ENCODE measurements around the gene ALOX12B.
"Not testable (repeated sequence)": the region's sequence is repeated elsewhere in the genome, so short reads cannot be mapped to it uniquely, and the experiment has no call there.

ALOX12B gene

DNA sequence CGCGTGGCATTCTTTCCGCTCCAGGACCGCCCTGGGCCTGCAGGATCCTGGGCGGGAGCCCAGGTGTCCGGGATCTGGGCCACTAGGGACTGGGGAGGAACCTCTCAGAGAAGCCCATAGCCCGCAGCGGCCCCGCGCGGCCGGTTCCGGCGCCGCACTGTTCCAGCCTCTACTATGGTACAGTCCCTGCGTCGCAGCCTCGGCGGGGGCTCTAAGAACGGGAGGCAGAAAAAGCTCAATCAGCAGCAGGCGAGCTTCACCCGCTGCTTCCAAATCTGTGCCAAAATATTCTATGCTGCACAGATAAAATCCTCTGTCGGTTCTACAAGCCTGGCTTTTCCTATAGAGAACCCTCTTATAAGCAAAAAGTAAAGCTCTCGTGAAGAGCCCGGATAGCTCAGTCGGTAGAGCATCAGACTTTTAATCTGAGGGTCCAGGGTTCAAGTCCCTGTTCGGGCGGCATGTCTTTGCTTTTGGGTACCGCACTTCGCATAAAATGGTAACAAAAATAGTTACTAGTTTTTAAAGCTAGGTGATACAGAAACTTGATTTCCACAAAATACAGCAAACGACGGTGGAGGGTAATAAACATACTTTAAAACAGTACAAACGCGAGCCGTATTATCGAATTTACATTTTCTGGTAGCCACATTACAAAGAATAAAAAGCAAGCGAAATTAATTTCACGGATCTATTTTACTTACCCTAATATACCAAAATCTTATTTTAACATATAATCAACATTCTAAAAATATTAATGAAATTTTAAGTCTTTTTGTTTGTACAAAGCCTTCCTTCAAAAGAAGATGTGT lies 31.5 kb upstream of the ALOX12B start:
- peak; percentile 83 for DNase-seq (ENCODE audit: low read depth in 2 of 2)

DNA sequence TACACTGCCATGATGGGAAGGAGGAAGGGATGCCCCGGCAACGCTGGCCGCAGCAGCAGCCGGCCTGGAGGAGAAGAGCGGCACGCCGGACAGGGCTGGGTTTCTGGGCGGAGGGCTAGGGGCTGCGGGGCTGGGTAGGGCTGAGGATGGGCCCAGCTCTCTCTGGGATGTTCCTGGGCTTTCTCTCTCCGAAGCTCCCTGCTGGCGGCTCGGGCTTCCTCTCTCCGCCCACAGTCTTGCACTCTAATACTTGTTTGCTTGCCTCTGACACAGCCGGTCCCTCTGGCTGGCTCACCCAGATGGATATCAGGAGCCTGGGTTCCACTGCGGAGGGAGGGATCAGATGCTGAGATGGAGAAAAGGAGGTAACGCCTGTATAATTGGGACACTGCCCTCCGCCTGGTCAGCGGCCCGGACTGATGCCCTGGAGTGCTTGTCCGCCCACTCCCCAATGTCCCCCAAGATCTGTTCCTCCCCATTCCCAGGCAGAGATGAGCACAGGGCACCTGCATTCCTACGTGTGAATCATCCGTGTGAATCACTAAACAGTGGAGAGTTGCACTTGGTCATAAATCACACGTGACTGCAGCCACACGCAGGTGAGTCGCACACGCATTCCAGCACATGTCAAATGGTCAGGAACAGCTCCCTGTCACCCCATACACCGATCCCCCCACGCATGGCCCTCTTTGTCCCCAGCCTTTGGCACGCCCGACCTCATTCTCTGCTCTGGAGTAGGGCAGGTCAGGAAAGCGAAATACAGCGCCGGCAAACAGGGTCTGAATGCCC lies 30.7 kb upstream of the ALOX12B start, which contains the start of gene ALOXE3:
Gene ALOXE3 (minus strand): TSS at position 535 of the 789 bp plus-strand sequence. CDS start 524 bp downstream, at position 11.
- DNase-seq (ENCODE audit: low read depth in 2 of 2) = no peak

DNA sequence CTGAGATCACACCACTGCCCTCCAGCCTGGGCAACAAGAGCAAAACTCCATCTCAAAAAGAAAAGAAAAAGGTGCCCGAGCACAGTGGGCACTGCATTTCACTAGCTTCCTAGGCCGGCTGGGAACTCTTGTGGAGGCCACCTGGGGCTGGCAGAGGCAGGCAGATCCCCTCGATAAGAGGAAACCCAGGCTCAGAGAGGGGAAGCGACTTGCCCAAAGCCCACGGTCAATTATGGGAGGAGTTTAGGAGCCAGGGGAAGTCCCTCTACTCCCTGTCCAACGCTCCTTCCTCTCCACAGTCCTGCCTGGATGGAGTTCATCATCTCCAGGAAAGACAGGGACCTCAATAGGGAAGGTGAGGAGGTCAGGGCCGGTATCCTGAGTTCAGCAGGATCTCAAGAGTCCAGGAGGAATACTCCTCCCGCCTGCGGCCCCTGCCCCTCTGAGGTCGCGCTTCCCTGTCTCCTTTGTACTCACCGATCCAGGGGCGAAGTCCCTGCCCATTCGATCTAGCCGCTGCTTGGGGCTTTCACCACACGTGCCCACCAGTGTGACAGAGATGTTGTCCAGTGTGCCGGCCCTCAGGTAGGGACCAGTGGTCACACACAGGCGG lies 30.0 kb upstream of the ALOX12B start:
- DNase-seq (ENCODE audit: low read depth in 2 of 2) = no peak

DNA sequence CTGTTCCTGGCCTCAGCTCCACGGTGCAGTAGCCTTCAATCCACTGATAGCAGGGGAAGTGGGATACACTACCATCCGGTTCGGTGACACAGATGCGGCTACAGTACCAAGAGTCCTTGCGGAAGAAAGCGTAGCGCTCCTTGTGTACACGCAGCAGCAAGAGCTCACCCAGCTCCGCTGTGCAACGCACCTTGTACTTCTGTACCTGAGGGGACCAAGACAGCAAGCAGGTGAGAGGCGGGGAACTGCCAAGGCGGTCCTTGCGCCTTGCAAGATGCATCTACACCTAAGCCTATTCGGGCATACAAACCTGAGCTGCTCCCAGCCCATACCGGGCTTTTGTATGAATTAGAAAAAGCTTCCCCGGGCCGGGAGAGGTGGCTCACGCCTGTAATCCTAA lies 29.3 kb upstream of the ALOX12B start:
- DNase-seq (ENCODE audit: low read depth in 2 of 2) = no peak

DNA sequence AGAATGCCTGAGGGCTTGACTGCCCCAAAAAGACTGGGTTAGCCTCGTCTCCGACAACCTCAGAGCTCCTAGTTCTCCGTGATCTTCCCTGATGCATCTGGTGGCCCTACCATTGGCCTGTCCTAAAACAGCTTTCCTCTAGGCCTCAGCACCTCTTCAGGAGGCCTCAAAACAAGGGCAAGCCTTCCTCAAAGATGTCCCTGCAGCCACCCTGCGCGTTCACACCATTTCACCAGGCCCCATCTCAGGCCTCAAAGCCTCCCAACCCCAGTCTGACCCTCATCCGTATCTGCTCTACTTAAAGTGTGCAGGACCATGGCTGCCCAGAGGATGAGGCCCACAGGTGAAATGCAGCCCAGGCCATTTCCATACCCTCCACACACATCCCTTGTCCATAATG lies 23.4 kb upstream of the ALOX12B start:
- DNase-seq (ENCODE audit: low read depth in 2 of 2) = no peak

DNA sequence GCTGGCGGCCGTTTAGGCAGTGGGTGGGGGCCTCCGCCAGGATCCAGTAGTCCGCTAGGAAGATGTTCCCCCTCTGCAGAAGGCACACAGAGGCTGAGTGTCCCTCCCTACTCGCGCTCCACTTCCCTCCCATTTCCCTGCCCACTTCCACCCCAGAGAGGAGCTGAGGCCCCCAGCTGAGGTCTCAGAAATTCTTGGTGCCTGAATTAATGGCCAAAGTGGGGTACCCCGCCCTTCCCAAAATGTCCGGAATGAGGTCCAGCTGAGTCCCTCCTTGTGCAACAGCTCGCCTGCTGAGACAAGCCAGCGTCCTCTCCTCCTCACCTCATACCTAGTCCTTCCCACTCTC lies 22.9 kb upstream of the ALOX12B start:
- DNase-seq (ENCODE audit: low read depth in 2 of 2) = no peak

DNA sequence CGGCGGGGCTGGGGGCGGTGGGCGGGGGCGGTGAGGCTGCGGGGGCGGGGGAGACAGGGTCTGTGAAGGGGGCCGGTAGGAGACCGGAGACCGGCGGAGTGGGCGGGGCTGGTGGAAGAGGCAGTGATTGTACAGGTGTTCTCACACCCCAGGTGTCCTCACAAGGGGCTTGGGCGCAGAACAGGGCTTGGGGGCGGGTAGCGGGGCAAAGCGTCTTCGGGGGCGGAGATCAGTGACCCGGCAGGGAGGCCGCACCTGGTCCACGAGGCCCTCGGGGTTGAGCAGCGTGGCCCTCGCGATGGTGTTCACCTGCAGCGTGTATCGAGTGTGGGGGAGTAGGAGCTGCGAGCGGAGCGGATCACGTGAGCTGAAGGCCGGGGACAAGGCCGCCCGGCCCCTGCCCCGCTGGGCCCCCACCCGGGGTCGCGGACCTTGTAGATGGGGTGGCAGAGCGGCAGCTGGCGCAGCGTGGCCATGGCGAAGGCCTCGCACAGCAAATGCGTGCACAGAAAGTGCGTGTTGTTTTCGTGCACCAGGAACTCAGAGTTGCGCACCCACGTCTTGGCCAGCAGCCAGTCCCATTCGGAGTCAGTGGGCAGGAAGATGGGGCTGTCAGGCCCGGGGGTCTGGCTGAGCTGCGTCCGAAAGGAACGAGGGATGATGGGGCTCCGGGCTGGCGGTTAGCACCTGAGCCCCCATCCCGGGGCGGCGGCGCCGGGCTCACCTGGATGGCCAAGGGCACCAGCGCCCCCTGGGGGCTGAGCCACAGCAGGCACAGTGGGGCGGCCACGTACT lies 22.3 kb upstream of the ALOX12B start:
- peak; percentile 75 to 81 for DNase-seq (ENCODE audit: low read depth in 2 of 2)

DNA sequence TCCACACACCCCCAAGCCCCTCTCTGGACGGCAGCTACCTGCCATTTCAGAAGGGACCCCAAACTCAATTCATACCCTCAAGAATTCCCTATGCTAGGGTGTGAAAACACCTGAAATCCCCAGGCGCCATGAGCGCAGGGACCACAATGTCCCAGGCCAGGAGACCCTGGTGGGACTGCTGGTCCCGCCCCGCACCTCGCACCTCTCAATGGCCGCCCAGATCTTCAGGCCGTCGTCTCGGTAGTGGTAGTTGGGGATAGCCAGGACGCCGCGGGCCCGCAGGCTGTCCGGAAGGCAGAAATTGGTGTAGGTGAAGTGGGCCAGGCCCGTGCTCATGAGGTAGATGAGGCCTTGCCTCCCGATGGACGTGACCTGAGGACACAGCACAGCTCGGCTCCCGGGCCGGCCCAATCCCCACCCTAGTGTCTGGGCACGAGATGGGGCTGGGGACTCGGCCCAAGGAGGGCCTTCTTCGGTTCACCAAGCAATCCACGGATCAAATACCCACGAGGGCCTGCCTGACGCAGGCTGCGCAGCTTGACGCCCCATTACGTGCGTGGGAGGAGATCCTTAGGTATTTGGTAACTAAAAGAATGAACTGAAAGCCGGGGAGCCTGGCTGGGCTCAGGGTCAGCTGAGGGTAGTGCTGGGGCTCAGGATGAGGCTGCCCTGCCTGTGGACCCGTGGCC lies 21.6 kb upstream of the ALOX12B start:
- DNase-seq (ENCODE audit: low read depth in 2 of 2) = no peak

DNA sequence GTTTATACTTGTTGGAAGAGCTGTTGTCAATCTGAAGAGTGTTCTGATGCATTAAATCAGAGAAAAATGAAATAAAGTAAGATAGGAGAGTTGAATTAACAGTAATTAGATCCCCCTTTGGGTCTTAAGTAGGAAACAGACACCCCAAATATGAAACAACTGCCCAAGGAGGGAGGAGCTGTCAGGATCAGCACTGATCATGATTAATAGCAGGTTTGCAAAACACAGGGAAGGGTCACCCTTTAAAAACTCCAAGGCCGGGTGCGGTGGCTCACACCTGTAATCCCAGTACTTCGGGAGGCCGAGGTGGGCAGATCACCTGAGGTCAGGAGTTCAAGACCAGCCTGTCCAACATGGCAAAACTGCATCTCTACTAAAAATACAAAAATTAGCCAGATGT lies 19.5 kb upstream of the ALOX12B start:
- not testable (repeated sequence) for DNase-seq (ENCODE audit: low read depth in 2 of 2)

DNA sequence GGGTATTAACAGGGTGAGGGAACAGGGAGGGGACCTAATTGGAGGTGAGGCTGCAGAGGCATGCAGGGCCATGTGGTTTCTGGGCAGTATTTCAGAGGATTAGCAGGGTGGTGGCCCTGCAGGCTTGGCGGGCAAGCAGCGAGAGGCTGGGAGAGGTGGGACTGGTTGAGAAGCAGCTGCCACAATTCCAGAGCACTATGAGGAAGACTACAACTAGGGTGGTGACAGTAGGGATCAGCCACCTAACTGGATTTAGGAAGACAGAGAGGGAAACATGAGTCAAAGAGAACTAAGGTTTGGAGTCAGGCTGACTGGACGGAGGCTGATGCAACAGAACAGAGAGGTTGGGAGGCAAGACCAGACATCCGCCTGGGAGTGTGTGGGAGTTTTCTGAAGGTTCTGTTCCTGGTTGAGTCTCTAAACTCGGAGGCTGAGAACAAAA lies 18.5 kb upstream of the ALOX12B start:
- no peak for DNase-seq (ENCODE audit: low read depth in 2 of 2)

DNA sequence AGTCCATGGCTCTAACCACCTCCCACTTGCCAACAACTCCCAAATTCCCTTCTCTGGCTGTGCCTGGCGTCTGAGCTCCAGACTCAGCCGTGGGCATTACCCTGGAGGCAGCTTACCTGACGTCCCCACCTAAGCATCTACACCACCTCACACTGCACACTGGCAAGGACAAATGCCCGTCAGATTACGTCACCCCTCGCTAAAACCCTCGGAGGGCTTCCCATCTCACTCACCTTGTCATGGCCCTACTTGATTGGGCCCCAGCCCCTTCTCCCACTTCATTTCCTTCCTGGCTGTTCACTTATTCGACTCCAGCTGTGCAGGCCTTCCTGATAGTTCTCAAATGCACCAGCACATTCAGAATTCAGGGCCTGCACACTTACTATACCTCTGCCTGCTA lies 17.4 kb upstream of the ALOX12B start:
- no peak for DNase-seq (ENCODE audit: low read depth in 2 of 2)

DNA sequence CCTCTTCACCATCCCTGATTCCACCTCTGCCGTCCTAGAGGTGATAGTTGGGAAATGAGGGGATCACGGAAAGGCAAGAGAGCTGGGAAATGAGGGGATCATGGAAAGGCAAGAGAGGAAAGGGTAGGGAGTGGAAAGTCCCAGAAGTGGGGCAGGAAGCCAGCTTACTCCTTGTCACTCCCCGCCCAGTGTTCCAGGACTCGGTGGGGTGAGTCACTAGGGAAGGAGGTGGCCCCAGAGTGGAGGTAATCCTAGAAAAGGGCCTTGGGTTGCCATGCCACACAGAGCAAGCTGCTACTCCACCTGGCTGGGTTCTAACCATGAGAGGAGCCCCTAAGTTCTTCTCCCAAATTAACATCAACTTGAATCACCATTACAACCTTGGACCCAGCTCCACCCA lies 16.0 kb upstream of the ALOX12B start:
- no peak for DNase-seq (ENCODE audit: low read depth in 2 of 2)

DNA sequence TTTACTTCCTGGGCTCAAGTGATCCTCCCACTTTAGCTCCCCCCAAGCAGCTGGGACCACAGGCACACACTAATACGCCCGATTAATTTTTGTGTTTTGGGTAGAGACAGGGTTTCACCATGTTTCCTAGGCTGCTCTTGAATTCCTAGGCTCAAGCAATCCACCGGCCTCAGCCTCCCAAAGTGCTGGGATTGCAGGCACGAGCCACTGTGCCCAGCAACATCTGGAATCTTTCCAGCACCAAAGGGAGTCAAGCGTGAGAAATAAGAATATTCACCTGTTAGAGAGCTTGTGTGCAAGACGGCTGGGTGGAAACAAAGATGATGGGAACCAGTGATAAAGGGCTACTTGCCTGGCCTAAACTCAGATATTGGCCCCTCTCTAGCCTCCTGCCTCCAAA lies 14.2 kb upstream of the ALOX12B start:
- DNase-seq (ENCODE audit: low read depth in 2 of 2) = no peak

DNA sequence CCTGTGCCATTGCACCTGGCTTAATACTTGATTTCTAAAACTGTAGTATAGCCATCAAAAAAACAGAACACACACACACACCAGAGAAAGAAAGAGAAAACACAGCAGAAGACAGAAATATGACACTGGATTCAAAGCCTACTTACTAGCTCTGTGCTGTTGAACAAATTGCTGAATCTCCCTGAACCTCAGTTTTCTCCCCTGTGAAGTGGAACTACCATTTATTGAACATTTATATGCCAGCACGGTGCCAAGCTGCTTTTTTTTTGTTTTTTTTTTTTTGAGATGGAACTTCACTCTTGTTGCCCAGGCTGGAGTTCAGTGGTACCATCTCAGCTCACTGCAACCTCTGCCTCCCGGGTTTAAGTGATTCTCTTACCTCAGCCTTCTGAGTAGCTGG lies 13.2 kb upstream of the ALOX12B start:
- DNase-seq (ENCODE audit: low read depth in 2 of 2) = no peak

DNA sequence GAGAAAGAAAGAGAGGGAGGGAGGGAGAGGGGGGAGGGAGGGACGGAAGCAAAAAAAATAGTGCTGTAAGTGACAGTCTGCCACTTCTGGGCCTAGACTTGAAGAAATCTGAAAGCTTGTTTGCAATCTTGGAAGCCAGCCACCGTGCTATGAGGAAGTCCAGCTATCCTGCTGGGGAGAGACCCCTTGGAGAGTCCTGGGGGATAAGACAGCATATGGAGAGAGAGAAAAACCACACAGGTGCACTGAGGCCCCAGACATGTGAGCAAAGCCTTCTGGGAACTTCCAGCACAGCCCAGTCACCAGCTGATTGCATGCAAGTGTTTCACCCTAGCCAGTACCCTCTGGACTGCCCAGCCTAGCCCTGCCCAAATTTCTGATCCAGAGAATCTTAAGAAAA lies 12.6 kb upstream of the ALOX12B start:
- DNase-seq (ENCODE audit: low read depth in 2 of 2) = no peak

DNA sequence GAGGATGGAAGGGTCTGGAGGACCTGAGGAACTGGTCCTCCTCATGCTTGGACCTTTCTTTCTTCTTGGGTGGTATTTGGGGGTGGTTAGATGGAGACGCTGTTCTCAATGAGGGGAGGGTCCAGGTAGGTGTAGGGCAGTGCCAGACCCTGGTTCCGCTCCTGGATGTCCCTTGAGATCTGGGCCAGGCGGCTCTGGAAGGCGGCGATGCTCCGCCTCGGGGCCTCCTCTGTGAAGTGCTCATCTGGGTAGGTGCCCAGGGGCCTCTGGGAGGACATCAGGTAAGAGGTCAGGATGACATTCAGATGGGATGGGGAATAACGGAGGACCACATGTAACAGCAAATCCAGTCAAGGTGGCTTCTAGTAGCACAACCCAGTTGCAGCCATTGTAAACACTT lies 9.0 kb upstream of the ALOX12B start:
- no peak for DNase-seq (ENCODE audit: low read depth in 2 of 2)

DNA sequence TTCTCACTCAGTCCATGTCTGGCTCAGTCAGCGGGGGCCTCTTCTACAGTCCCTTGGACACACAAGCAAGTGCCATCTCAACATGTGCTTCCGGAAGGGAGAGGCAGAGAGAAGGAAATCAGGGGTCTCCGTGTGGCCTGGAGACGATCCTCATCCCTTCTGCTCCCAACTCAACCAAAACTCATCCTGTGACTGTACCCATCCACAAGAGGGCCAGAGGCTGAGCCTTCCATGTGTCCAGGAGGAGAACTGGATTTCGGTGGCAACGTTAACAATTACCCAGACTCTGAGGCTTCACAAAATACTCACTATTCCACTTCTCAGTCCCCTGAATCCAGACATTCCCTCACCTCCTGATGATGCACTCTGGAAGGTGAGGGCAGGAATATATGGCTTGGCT lies 7.8 kb upstream of the ALOX12B start:
- no peak for DNase-seq (ENCODE audit: low read depth in 2 of 2)

DNA sequence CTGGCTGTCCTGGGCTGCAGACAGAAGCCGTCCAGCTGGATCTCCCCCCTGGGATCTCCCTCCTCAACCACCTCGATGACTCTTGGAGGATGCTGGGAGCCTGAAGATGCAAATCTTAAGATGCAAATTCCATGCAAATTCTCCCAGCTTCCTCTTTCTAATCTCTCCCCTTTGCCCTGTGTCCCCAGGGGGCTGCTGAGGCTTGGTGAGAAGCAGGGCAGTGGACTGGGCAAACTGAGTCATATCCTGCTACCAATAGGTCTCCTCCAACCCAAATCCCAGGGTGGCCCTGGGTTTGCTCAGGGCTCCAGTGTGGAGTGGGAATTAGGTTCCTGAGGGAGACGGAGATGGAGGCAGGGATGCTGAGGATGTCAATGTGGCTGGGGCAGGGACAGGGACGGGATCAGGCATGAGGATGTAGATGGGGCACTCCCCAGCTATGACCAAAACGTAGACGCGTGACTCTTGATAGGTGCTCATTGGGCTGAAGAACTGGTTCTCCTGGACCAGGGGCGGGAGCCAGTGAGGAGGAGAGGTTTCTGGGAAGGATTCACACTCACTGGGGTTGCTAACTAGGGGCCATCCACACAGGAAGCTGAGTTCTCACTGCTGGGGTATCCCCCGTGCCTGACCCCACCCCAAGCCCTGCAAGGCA lies 3.6 kb upstream of the ALOX12B start:
- DNase-seq (ENCODE audit: low read depth in 2 of 2) = no peak

DNA sequence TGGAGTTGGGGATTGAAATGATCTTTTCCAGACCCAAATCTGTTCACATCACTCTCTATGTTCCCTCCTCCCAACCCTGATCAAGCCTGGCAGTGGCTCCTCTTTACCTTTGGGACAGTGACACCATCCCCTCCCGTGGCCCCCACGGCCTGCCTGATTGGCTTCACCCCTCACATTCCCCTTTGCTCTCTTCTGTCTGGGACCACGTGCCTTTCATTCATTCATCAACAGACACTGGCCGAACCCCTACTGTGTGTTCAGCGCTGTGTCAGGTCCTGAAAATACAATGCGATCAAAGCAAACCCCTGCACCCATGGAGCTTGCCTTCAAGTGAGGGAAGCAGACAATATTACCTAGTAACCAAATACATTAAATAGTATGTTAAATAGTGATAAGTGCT lies 2.2 kb upstream of the ALOX12B start:
- no peak for DNase-seq (ENCODE audit: low read depth in 2 of 2)

DNA sequence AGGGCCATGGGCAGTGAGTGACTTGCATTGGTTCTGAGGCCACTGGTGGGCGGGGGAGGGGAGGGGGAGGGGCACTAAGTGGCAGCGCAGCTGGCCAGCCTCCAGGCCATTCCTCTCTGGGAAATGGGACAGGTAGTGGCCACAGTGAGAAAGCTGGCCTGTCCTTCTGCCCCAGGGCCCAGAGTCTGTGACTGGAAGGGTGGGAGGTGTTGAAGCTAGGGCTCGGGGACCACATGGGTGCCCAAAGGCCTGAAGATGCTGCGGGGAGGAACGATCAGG lies 375 bp upstream of the ALOX12B start:
- DNase-seq (ENCODE audit: low read depth in 2 of 2) = no peak

DNA sequence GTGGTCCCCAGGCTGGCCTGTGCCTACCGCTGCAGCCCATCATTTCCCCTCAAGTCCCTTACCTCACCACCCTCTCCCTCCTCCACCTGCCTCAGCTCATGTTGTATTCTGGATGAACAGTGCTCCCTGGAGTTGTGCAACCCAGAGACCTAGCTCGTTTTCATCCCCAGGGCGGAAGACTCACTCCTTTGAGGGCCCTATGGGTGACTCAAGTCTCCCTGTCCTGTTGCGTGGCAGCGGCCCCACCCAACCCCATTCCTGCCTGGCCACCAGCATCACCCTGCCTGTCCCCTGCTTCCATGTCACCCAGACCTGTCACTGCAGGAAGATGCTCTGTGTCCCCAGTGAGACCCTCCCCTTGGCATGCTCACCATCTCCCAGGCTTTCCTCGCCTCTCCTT lies 3.3 kb downstream of the ALOX12B start:
- DNase-seq (ENCODE audit: low read depth in 2 of 2) = no peak
